HepG2 (cell line): ENCODE data around the gene DISP1. TPM values are rescaled to one million over a fixed set of nuclear protein-coding genes. Genes with fewer than 3 reads are reported as not detected.

ENCODE experiments used
- ATAC-seq: fragments of 200-7000 bp; cut with Tn5 transposase; 3 replicates; pipeline ENCODE4 v1.9.1; 2020; ENCODE audit warnings: mild to moderate bottlenecking, moderate library complexity
- BruUV-seq: library from RNA; stranded (reverse); fragments of 400-500 nt; replicated peaks from 2 replicates; lab custom pipeline; 2021; lab: Mats Ljungman, UMichigan
- CTCF ChIA-PET: fragments of 300-600 bp; formaldehyde crosslinking; extraction: SDS; loops from one replicate; lab custom pipeline; 2021; ENCODE audit warnings: low total read pairs, inconsistent platforms, low intra/inter-chr PET ratio; lab: Yijun Ruan, JAX
- POLR2A ChIA-PET: fragments of 350-600 bp; sonication (Branson Sonifier 250); formaldehyde crosslinking; loops from one replicate; lab custom pipeline; 2020; ENCODE audit warnings: antibody characterized with exemption, inconsistent platforms; lab: Yijun Ruan, JAX
- DNase-seq: peaks from one replicate; pipeline ENCODE4 v3.0.0-alpha.2; 2015; ENCODE audit warnings: low spot score
- FAIRE-seq: peaks from 3 replicates; lab custom pipeline; 2011; peaks lifted over from hg19 to GRCh38; lab: Jason Lieb, UNC
- H2AFZ ChIP-seq: one replicate; pipeline ENCODE4 v1.6.1; 2011; ENCODE audit warnings: low read length, inconsistent platforms
- H3K27ac ChIP-seq: fragments of 300-600 bp; 3 replicates; pipeline ENCODE4 v1.8.0; 2011; ENCODE audit warnings: mixed run types, mild to moderate bottlenecking, mixed read lengths, low read length, inconsistent platforms; ENCODE audit not compliant: insufficient read depth; ENCODE audit errors: extremely low read length
- H3K27me3 ChIP-seq, 2 experiments: fragments of 200-600 bp in 1 of 2; 2 replicates in 1 of 2; 3 replicates in 1 of 2; pipeline versions ENCODE4 v1.6.0 to v1.8.0; 2011; ENCODE audit warnings: low read length in 2 of 2, mild to moderate bottlenecking in 2 of 2, moderate library complexity in 2 of 2, inconsistent platforms in 1 of 2; ENCODE audit not compliant: insufficient read depth in 2 of 2, control insufficient read depth in 1 of 2
- H3K36me3 ChIP-seq, 2 experiments: fragments of 200-600 bp in 1 of 2; replicated peaks in 1 of 2; 2 replicates in 1 of 2; 3 replicates in 1 of 2; pipeline versions ENCODE4 v1.5.1 to v1.8.0; 2011; ENCODE audit warnings: low read length in 2 of 2, inconsistent platforms in 1 of 2; ENCODE audit not compliant: insufficient read depth in 2 of 2, control insufficient read depth in 1 of 2
- H3K4me1 ChIP-seq: 2 replicates; pipeline ENCODE4 v1.5.1; 2012; ENCODE audit warnings: low read length, inconsistent platforms; ENCODE audit not compliant: insufficient read depth
- H3K4me2 ChIP-seq: 2 replicates; pipeline ENCODE4 v1.6.0; 2011; ENCODE audit warnings: low read depth, low read length, inconsistent platforms
- H3K4me3 ChIP-seq, 3 experiments: fragments of 200-600 bp in 1 of 3; sonication (generic), shearing (Covaris generic) in 1 of 3; replicated peaks in 1 of 3; 2 replicates each; pipeline ENCODE4 v1.5.1; 2011 to 2016; ENCODE audit warnings: low read length in 3 of 3, inconsistent platforms in 2 of 3, low read depth in 2 of 3, mild to moderate bottlenecking in 2 of 3, control low read depth in 1 of 3, mixed read lengths in 1 of 3; ENCODE audit not compliant: insufficient read depth in 1 of 3
- H3K79me2 ChIP-seq: one replicate; pipeline ENCODE4 v1.6.1; 2011; ENCODE audit warnings: low read length, inconsistent platforms; ENCODE audit not compliant: insufficient read depth
- H3K9ac ChIP-seq: 2 replicates; pipeline ENCODE4 v1.6.0; 2011; ENCODE audit warnings: mild to moderate bottlenecking, low read depth, low read length, inconsistent platforms; ENCODE audit not compliant: insufficient read depth
- H3K9me3 ChIP-seq: 2 replicates; pipeline ENCODE4 v1.5.1; 2012; ENCODE audit warnings: mild to moderate bottlenecking, low read length
- H4K20me1 ChIP-seq: 2 replicates; pipeline ENCODE4 v1.6.0; 2011; ENCODE audit warnings: inconsistent platforms, mild to moderate bottlenecking, low read length, moderate library complexity; ENCODE audit not compliant: insufficient read depth
- AGO1 ChIP-seq: fragments of 200-400 bp; formaldehyde crosslinking; IDR thresholded peaks from 2 replicates; pipeline ENCODE4 v1.6.1; 2017; ENCODE audit warnings: mild to moderate bottlenecking, low read depth, low read length, moderate library complexity; ENCODE audit not compliant: poor library complexity, severe bottlenecking
- AHDC1 ChIP-seq: sonication (generic); formaldehyde crosslinking; IDR thresholded peaks from 2 replicates; pipeline ENCODE4 v1.5.1; 2020; ENCODE audit warnings: mild to moderate bottlenecking, missing genetic modification reagents, borderline replicate concordance
- HNF1A ChIP-seq, 2 experiments: sonication (generic) in 1 of 2; formaldehyde crosslinking in 1 of 2; IDR thresholded peaks; 2 replicates each; pipeline versions ENCODE4 v1.4.0 to v1.6.1; 2016 to 2020; ENCODE audit warnings: borderline replicate concordance in 1 of 2, low read depth in 1 of 2, mild to moderate bottlenecking in 1 of 2, missing genetic modification reagents in 1 of 2
- KDM1A ChIP-seq: IDR thresholded peaks from 2 replicates; pipeline ENCODE4 v1.6.1; 2016; ENCODE audit warnings: missing compliant biosample characterization
- PATZ1 ChIP-seq: sonication (generic); formaldehyde crosslinking; IDR thresholded peaks from 2 replicates; pipeline ENCODE4 v1.4.0; 2020; ENCODE audit warnings: missing genetic modification reagents
- PCBP2 ChIP-seq: fragments of 200-400 bp; formaldehyde crosslinking; optimal IDR thresholded peaks from 2 replicates; pipeline ENCODE3; 2018; ENCODE audit warnings: low read length, low read depth; ENCODE audit not compliant: poor library complexity, severe bottlenecking
- POLR2G ChIP-seq: fragments of 200-400 bp; formaldehyde crosslinking; IDR thresholded peaks from 2 replicates; pipeline ENCODE4 v1.6.1; 2018; ENCODE audit warnings: mild to moderate bottlenecking, low read depth, low read length, moderate library complexity
- SRY ChIP-seq: sonication (generic); formaldehyde crosslinking; IDR thresholded peaks from 2 replicates; pipeline ENCODE4 v1.8.0; 2022; ENCODE audit warnings: mild to moderate bottlenecking, missing genetic modification reagents
- TP53 ChIP-seq: sonication (generic); formaldehyde crosslinking; conservative IDR thresholded peaks from 2 replicates; pipeline ENCODE4 v1.4.0; 2020; ENCODE audit warnings: missing genetic modification reagents
- ZNF430 ChIP-seq: sonication (generic); formaldehyde crosslinking; IDR thresholded peaks from 2 replicates; pipeline ENCODE4 v1.9.0; 2021; ENCODE audit warnings: mild to moderate bottlenecking, missing genetic modification reagents
- WGBS: methylation state at CpG from one replicate; pipeline ENCODE4 v1.1.6; 2017; ENCODE audit warnings: low lambda C conversion rate; 5-methylcytosine and 5-hydroxymethylcytosine counted together
- in situ Hi-C: cut with HindIII; loops from 2 replicates; pipeline ENCODE4 v1.10.0; 2017; ENCODE audit warnings: low pct_unique_long_range_greater_than_20kb; ENCODE audit not compliant: extremely low pct_ligation_motif_present
- intact Hi-C: fragments of 100-400 bp; cut with micrococcal nuclease; formaldehyde crosslinking; loops from one replicate; pipeline ENCODE4 v1.10.0; 2022; ENCODE audit not compliant: unreplicated experiment
- polyA plus RNA-seq, 8 experiments: library from polyadenylated mRNA; depleted of rRNA in 3 of 8; stranded (reverse) in 7 of 8; unstranded in 1 of 8; fragments of >200 nt; fragmentation: Illumina TruSeq in 4 of 8; extraction: Trizol in 4 of 8; gene quantifications; 2 replicates each; pipeline versions ENCODE4 v1.2.1 to v1.2.3, GENCODE V29; 2011 to 2016; ENCODE audit warnings: low read depth in 4 of 8, missing spikeins in 1 of 8, mixed read lengths in 1 of 8; ENCODE audit not compliant: insufficient read depth in 1 of 8
- total RNA-seq, 5 experiments: library from RNA; depleted of rRNA; stranded (reverse); fragments of >200 nt; fragmentation: Illumina TruSeq; extraction: Trizol; gene quantifications; 2 replicates each; pipeline ENCODE4 v1.2.3, GENCODE V29; 2016; ENCODE audit warnings: low read depth in 1 of 5

The DISP1 gene
- total and polyA plus RNA-seq, 2 of the 13 experiments (the other 11 are each of a cell fraction or from before 2014, with no cell fraction given) = 1.9 to 2.0 TPM

GRCh38 chr1:222821239-222821638 lies 6.4 kb downstream of the DISP1 start (continued):
- TF ChIP-seq AHDC1 = no peak

DNA sequence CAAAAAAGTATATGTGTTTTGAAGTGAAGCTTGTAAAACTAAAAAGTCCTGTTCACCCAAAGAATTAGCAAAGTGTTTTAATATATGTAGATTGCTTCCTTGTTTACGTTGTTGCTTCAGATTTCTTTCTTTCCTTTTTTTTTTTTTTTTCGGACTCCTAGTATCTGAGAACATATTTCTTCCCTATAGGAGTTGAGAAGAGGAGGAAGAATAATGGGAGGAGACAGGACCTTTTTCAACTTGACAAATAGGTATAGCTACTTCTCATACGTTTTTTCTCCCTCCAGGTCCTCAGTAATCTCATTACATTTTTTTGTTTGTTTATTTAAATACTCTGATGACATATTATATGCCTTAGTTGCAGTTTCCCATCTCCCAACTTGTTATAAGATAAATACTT lies 8.9 kb downstream of the DISP1 start:
- no peak overlapping the region for H3K4me2 ChIP-seq
- ChIA-PET CTCF (no interaction called here), POLR2A (no interaction called here)
- H3K27ac ChIP-seq = no peak overlapping the region
- in situ Hi-C loops (no loop called here), intact Hi-C loops (no loop called here)
- DNase-seq (no peak), ATAC-seq (no peak), FAIRE-seq (no peak)
- peaks cover 7% of the 10 kb centered on the region; the same call in 1 of the 2 replicates for H3K4me1 ChIP-seq
- no peaks in the 10 kb centered on the region for H3K27me3 ChIP-seq
- WGBS = 91% methylated on average over 3 of the region's 3 CpGs
- H3K79me2 ChIP-seq = peaks cover 7% of the 10 kb centered on the region
- no peaks in the 10 kb centered on the region for H3K36me3 ChIP-seq
- no peak overlapping the region for H2AFZ ChIP-seq
- no peak overlapping the region for H3K9ac ChIP-seq
- H4K20me1 ChIP-seq = no peaks in the 10 kb centered on the region
- no peak overlapping the region for H3K4me3 ChIP-seq
- no TSS peak for BruUV-seq
- no peaks in the 10 kb centered on the region for H3K9me3 ChIP-seq
- TF ChIP-seq KDM1A (no peak), PCBP2 (no peak), AGO1 (no peak), PATZ1 (CRISPR knock-in tag) (no peak), TP53 (no peak), POLR2G (no peak), SRY (CRISPR knock-in tag) (no peak), HNF1A (IDR thresholded peaks at IDR 0.05; ENCODE audit: low read depth) (no peak), HNF1A (CRISPR knock-in tag; IDR thresholded peaks at IDR 0.05; ENCODE audit: borderline replicate concordance) (no peak), ZNF430 (CRISPR knock-in tag) (no peak)
